ENCODE results near the gene TGFB1.
A peak's percentile ranks its signal among the peaks of the same experiment; 100 is the strongest.
"Not testable (repeated sequence)": the region's sequence is repeated elsewhere in the genome, so short reads cannot be mapped to it uniquely, and the experiment has no call there.

The TGFB1 gene

DNA sequence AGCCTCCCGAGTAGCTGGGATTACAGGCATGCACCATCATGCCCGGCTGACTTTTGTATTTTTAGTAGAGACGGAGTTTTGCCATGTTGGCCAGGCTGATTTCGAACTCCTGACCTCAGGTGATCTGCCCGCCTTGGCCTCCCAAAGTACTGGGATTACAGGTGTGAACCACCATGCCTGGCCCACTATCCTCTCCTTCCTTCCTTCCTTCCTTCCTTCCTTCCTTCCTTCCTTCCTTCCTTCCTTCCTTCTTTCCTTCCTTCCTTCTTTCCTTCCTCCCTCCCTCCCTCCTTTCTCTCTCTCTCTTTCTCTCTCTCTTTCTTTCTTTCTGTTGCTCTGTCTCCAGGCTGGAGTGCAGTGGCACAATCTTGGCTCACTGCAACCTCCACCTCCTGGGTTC lies 17.4 kb upstream of the TGFB1 start:
- DNase-seq (ENCODE audit: low spot score); FAIRE-seq: not testable (repeated sequence)

DNA sequence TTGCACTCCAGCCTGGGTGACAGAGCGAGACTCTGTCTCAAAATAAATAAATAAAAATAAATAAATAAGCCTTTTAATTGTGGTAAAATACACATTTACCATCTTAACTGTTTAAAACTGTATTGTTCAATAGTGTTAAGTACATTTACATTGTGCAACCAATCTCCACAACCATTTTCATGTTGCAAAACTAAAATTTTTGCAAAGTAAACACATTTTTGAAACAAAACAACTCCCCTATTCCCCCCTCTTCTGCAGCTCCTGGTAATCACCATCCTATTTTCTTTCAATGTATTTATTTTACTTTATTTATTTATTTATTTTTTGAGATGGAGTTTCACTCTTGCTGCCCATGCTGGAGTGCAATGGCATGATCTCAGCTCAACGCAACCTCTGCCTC lies 16.0 kb upstream of the TGFB1 start:
- FAIRE-seq (no peak), DNase-seq (ENCODE audit: low spot score) (no peak)

DNA sequence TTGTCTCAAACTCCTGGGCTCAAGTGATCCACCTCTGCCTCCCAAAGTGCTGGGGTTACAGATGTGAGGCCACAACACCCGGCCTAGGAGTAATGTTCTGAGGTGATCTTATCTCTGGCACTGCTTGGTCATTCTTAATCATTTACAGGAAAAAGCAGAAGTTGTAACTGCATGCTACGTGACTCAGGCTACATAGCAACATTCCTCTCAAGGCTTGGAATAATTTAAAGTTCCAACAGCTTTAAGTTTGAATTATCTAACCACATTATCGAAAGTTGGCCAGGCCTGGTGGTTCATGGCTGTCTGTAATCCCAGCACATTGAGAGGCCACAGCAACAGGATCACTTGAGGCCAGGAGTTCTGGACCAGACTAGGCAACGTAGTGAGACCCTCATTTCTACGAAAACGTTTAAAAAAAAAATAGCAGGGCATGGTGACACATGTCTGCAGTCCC lies 14.2 kb upstream of the TGFB1 start:
- FAIRE-seq (no peak), DNase-seq (ENCODE audit: low spot score) (no peak)

DNA sequence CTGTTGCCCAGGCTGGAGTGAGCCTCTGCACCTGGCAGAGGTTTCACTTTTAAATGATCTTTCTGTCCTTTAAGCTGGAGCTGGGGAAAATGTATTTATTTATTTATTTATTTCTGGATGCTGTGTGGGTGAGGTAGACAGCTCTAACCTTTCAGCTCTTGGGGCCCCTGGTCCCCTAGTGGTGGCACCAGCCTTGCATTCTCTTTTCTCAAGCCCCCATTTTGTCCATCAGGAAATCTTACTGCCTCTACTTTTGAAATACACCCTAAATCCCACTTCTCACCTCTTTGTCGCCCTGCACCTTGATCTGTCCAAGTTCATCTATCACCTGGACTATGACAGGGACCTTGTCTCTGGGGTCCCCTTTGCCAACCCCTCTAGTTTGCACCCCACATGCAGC lies 12.4 kb upstream of the TGFB1 start:
- no peak for FAIRE-seq
- DNase-seq (ENCODE audit: low spot score), result no peak

DNA sequence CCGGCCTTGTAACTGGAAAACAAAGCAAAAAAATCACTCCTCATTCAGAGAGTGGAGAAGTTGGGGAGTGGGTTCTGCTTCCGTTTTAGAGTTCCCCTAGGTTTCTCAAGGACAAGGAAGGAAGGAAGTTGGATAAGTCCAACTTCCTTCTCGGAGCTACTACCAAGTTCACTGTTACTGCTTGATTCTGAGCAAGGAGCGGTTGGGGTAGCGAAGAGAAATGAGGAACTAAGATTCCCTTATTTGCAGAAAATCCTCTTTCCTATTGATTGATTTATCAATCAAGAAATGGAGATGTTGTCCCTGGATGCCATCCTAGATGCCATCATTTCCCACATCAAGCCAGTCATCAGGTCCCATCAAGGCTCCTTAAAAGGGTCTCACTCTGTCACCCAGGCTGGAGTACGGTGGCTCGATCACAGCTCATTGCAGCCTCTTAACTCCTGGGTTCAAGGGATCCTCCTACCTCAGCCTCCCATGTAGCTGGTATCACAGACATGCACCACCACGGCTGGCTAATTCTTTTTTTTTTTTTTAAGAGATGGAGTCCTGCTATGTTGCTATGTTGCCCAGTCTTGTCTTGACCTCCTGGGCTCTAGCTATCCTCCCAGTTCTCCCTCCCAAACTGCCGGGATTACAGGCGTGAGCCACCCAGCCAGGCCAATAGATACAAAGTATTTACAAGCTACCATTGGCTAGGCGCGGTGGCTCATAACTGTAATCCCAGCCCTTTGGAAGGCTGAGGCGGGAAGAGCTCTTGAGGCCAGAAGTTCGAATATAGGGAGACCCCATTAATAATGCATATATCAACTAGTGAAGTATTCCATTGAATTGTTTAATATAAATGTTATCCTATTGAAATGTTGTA lies 11.0 kb upstream of the TGFB1 start:
- DNase-seq (ENCODE audit: low spot score), result no peak

GRCh38 chr19:41363753-41364523 lies 10.2 kb upstream of the TGFB1 start, which contains the start of gene B9D2:
Gene B9D2, minus strand, starts transcription at chr19:41364149. Its CDS starts 630 bp downstream, at chr19:41363519.
- FAIRE-seq, result peak; percentile 67
- DNase-seq (ENCODE audit: low spot score), result peak; percentile 96

More for the DNA sequence above, 11.0 kb upstream of the TGFB1 start:
- FAIRE-seq, result no peak

- FAIRE-seq, result no peak
- DNase-seq (ENCODE audit: low spot score), result no peak
These were observed 9.6 kb upstream of the TGFB1 start for GRCh38 chr19:41363371-41363752.

DNA sequence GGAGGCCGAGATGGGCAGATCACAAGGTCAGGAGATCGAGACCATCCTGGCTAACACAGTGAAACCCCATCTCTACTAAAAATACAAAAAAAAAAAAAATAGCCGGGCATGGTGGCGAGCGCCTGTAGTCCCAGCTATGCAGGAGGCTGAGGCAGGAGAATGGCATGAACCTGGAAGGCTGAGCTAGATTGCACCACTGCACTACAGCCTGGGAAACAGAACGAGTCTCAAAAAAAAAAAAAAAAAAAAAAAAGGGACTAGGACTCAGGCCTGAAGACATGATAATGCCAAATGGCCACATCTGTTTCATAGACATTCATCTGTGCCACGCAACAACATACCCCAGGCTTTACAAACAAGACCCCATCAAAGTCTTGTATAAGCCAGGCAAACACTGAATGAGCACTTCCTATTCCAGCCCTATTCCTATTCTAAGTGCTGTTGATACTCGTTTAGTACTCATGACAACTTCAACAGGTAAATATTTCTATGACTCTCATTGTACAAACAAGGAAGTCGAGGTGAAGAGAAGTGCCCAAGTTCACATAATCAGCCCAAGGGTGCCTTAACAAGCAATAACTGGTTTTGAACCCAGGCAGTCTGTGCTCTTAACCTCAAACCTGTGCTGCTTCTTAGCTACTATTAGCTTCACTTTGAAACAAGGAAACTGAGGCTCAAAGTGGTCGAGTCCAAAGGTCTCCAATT lies 8.6 kb upstream of the TGFB1 start:
- FAIRE-seq (no peak), DNase-seq (ENCODE audit: low spot score) (no peak)

- no peak for DNase-seq (ENCODE audit: low spot score)
- no peak for FAIRE-seq
These were observed 6.0 kb upstream of the TGFB1 start for GRCh38 chr19:41359741-41360140.

DNA sequence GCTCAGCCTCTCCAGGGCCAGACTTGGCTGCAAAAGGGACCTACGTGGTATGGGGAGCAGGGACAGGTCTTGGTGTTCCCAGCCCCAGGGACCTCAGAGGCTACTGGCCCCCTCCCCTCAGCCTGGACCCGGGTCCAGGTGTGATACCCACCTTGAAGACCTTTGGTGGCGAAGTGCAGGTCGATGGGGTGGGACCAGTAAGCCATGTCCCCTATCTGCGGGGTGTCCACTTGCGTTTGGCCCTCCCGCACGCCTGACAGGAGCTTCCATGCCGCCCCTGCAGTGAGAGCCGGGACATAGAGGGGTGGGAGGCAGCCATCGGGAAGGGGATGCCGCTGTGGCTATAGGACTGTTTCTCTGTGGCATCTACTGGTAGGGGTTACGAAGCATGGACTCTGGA lies 4.0 kb upstream of the TGFB1 start:
- FAIRE-seq, result no peak

GRCh38 chr19:41356984-41357739 lies 3.4 kb upstream of the TGFB1 start:
- DNase-seq (ENCODE audit: low spot score) (no peak), FAIRE-seq (no peak)

More for the DNA sequence above, 4.0 kb upstream of the TGFB1 start:
- no peak for DNase-seq (ENCODE audit: low spot score)

- FAIRE-seq, result no peak
- no peak for DNase-seq (ENCODE audit: low spot score)
These were observed 2.1 kb upstream of the TGFB1 start for GRCh38 chr19:41355802-41356201.

GRCh38 chr19:41355035-41355434 lies 1.3 kb upstream of the TGFB1 start:
- FAIRE-seq (no peak), DNase-seq (ENCODE audit: low spot score) (no peak)

- DNase-seq (ENCODE audit: low spot score) (no peak), FAIRE-seq (peak; percentile 23)
These were observed 726 bp upstream of the TGFB1 start for GRCh38 chr19:41354343-41354953.

DNA sequence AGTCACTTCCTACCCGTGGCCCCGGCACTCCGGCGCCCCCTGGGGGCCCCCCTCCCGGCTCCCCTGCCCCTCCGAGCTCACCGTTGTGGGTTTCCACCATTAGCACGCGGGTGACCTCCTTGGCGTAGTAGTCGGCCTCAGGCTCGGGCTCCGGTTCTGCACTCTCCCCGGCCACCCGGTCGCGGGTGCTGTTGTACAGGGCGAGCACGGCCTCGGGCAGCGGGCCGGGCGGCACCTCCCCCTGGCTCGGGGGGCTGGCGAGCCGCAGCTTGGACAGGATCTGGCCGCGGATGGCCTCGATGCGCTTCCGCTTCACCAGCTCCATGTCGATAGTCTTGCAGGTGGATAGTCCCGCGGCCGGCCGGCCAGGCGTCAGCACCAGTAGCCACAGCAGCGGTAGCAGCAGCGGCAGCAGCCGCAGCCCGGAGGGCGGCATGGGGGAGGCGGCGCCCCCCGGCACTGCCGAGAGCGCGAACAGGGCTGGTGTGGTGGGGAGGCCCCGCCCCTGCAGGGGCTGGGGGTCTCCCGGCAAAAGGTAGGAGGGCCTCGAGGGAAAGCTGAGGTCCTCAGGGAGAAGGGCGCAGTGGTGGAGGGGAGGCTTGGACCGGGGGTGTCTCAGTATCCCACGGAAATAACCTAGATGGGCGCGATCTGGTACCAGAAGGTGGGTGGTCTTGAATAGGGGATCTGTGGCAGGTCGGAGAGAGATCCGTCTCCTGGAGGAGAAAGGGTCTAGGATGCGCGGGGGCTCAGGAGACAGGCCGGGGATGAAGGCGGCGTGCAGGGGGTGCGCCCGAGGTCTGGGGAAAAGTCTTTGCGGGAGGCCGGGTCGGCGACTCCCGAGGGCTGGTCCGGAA lies 885 bp downstream of the TGFB1 start:
- DNase-seq (ENCODE audit: low spot score) (peak; percentile 73), FAIRE-seq (no peak)

- DNase-seq (ENCODE audit: low spot score) (no peak), FAIRE-seq (no peak)
These were observed 1.5 kb downstream of the TGFB1 start for GRCh38 chr19:41352279-41352608.

DNA sequence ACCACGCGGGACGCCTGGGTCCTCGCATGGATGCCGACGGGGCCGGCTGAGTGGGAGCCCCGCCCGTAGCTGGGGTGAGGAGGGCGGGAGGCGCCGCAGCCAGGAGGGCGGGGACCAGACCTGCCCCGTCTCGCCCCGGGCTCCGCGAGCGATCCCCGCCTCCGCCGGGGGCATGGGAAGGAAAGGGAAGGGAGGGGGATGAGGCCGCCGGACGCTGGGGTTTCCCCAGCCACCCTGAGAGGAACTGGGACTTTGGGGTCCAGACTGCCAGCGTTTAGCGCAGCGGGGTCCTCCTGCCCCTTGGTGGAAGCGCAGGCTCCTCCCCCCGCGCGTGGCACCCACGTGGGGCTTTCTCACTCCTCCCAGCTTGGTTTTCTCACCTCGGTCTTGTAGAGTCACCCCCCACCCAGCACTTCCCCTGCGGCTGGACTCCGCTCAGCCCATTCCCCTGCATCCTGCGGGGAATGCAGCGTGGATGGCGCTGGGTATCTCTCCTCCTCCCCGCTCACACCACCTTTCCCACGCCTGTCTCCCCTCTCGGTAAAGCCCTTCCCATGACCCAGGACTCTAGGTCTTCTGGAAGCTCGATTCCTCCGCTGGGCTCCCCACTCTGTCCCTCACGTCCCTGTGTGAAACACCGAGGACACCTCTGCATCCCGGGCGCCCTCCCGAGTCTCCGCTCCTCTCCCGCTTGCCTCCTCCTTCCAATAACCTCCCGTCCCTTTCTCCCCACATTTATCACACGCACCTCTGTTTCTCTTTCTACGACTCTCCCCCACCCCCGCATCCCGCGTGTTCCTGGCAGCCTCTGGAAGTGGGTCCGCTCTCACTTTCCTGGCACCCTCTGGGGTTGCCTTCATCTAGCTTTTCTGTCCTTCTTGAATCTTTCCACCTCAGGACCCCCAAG lies 2.1 kb downstream of the TGFB1 start:
- peak; percentile 20 for FAIRE-seq
- peak; percentile 83 for DNase-seq (ENCODE audit: low spot score)

GRCh38 chr19:41350735-41351338 lies 2.9 kb downstream of the TGFB1 start:
- no peak for FAIRE-seq
- no peak for DNase-seq (ENCODE audit: low spot score)
